ENCODE measurements around the gene JAK3. TPM values are rescaled to one million over a fixed set of nuclear protein-coding genes. Genes with fewer than 3 reads are reported as not detected.

JAK3 gene
- total and polyA plus RNA-seq, 2 of the 8 experiments (the other 6 are each of a cell fraction or from before 2014, with no cell fraction given): 4.0 to 4.7 TPM

- no peak for DNase-seq (ENCODE audit: low read depth in 1 of 2, low spot score in 2 of 2)
- POLR2A ChIA-PET (ENCODE audit: partially characterized antibody): interaction anchor here (1.0 kb wide), 1 partner anchor 56 kb away, joined by 3 read pairs; no protein-coding TSS in a partner anchor
- TF ChIP-seq HDAC6 (IDR thresholded peaks at IDR 0.05; ENCODE audit: low read depth, low read length) (no peak), KDM4A (IDR thresholded peaks at IDR 0.05; ENCODE audit: low read depth, low read length, severe bottlenecking) (no peak), CTCF (IDR thresholded peaks at IDR 0.05; ENCODE audit: control extremely low read depth in 1 of 3, insufficient read depth in 1 of 3, low read depth in 1 of 3, low read length in 3 of 3) (no peak), KDM5A (IDR thresholded peaks at IDR 0.05; ENCODE audit: low read length) (no peak), POLR2A (IDR thresholded peaks at IDR 0.05; ENCODE audit: control extremely low read depth in 1 of 2, low read depth in 2 of 2, low read length in 2 of 2) (no peak), RXRA (IDR thresholded peaks at IDR 0.05; ENCODE audit: insufficient read depth, low read depth, low read length) (no peak), HDAC2 (IDR thresholded peaks at IDR 0.05; ENCODE audit: borderline replicate concordance in 1 of 2, low read depth in 2 of 2, low read length in 2 of 2) (no peak), ATF2 (IDR thresholded peaks at IDR 0.05; ENCODE audit: low read length) (no peak), SP4 (IDR thresholded peaks at IDR 0.05; ENCODE audit: low read length) (no peak)
Observed at GRCh38 chr19:17807731-17808316, 40.0 kb downstream of the JAK3 start.

More at GRCh38 chr19:17807731-17808316, 40.0 kb downstream of the JAK3 start:
- Histone ChIP-seq H3K4ac (replicated peaks; ENCODE audit: insufficient read length, low read depth, low read length) (no peak overlapping the region), H3K36me3 (ENCODE audit: control insufficient read depth in 2 of 4, insufficient read depth in 4 of 4, low read length in 3 of 4) (no peaks in the 10 kb centered on the region), H4K91ac (replicated peaks; ENCODE audit: insufficient read length, low read length) (no peak overlapping the region), H3K4me1 (replicated peaks in 1 of 4; ENCODE audit: control insufficient read depth in 3 of 4, insufficient read depth in 4 of 4, low read length in 3 of 4) (no peaks in the 10 kb centered on the region), H4K20me1 (replicated peaks in 1 of 2; ENCODE audit: control insufficient read depth in 1 of 2, insufficient read depth in 2 of 2, low read length in 2 of 2) (no peaks in the 10 kb centered on the region), H2BK12ac (ENCODE audit: low read depth, low read length) (no peak overlapping the region), H4K5ac (ENCODE audit: insufficient read length, low read depth, low read length) (no peak overlapping the region), H3K79me2 (ENCODE audit: control insufficient read depth in 1 of 2, insufficient read depth in 2 of 2, low read length in 2 of 2) (no peaks in the 10 kb centered on the region), H2BK5ac (ENCODE audit: low read depth, low read length) (no peak overlapping the region), H3K9me3 (ENCODE audit: insufficient read depth in 2 of 2, low read depth in 1 of 2, low read length in 1 of 2) (no peaks in the 10 kb centered on the region), H3K14ac (ENCODE audit: insufficient read length) (no peak overlapping the region), H2BK15ac (ENCODE audit: low read length) (no peak overlapping the region), H3K18ac (ENCODE audit: extremely low read depth, low read length) (no peak overlapping the region), H2AFZ (ENCODE audit: low read length) (no peak overlapping the region), H2BK120ac (replicated peaks; ENCODE audit: low read depth, low read length) (no peak overlapping the region), H2AK5ac (ENCODE audit: low read depth, low read length) (no peak overlapping the region), H3K4me3 (ENCODE audit: extremely low read depth in 1 of 4, insufficient read depth in 2 of 4, low read depth in 3 of 4, low read length in 4 of 4) (no peak overlapping the region), H2BK20ac (ENCODE audit: low read length) (no peak overlapping the region), H3K23ac (ENCODE audit: insufficient read length) (no peak overlapping the region), H3K56ac (replicated peaks; ENCODE audit: insufficient read length, low read depth, low read length) (no peak overlapping the region), H3K23me2 (ENCODE audit: low read depth, low read length) (peaks cover 2% of the 10 kb centered on the region; the same call in 1 of the 2 replicates), H3K4me2 (ENCODE audit: insufficient read depth in 1 of 2, low read depth in 2 of 2, low read length in 2 of 2) (no peak overlapping the region), H3K9ac (replicated peaks in 1 of 4; ENCODE audit: extremely low read depth in 1 of 4, low read depth in 3 of 4, low read length in 3 of 4) (no peak overlapping the region), H3K79me1 (ENCODE audit: low read depth, low read length) (no peaks in the 10 kb centered on the region), H4K8ac (ENCODE audit: extremely low read depth, insufficient read depth, low read length) (no peak overlapping the region), H3K27ac (ENCODE audit: low read depth, low read length) (no peak overlapping the region), H3K27me3 (replicated peaks in 1 of 4; ENCODE audit: control insufficient read depth in 3 of 4, extremely low read depth in 1 of 4, insufficient read depth in 3 of 4, low read length in 3 of 4) (no peaks in the 10 kb centered on the region)
- FAIRE-seq: no peak
- 89% methylated on average over 25 of the region's 38 CpGs; no CpG with 5 or more reads in 1 of the 2 experiments for WGBS, 2 experiments (ENCODE audit: extremely low coverage in 1 of 2, insufficient coverage in 1 of 2, insufficient read length in 1 of 2, insufficient replicate concordance in 2 of 2, low coverage in 1 of 2, low lambda C conversion rate in 2 of 2, missing lambda C conversion rate in 1 of 2)
- CTCF ChIA-PET (ENCODE audit: partially characterized antibody): no interaction called here

Measured in H1 (cell line).